Measurements from ENCODE around the gene UBE2E2. TPM values are rescaled to one million over a fixed set of nuclear protein-coding genes. Genes with fewer than 3 reads are reported as not detected.

Gene UBE2E2
- total RNA-seq, 1 donor from 2014 or later, result 54.2 TPM

DNA sequence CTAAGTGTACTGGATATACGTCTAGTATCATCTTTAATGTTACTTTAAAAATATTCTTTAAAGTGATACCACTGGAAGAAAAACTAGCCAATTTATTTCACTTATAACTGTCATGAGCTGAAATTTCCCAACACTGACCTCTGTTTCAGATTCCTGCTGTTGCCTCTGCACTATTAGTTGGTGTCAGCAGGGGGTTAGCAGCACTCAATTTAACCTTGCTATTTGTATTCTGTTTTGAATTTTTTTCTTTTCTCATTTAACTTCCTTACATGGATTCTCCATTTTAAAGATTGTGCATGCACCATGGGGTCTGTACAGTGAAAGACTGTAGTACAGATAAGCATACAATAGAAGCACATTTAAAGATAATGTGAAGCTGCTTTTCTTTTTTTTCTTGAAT lies 169.2 kb downstream of the UBE2E2 start:
- DNase-seq (ENCODE audit: low spot score in 2 of 2), result no peak
- FAIRE-seq, result no peak

DNA sequence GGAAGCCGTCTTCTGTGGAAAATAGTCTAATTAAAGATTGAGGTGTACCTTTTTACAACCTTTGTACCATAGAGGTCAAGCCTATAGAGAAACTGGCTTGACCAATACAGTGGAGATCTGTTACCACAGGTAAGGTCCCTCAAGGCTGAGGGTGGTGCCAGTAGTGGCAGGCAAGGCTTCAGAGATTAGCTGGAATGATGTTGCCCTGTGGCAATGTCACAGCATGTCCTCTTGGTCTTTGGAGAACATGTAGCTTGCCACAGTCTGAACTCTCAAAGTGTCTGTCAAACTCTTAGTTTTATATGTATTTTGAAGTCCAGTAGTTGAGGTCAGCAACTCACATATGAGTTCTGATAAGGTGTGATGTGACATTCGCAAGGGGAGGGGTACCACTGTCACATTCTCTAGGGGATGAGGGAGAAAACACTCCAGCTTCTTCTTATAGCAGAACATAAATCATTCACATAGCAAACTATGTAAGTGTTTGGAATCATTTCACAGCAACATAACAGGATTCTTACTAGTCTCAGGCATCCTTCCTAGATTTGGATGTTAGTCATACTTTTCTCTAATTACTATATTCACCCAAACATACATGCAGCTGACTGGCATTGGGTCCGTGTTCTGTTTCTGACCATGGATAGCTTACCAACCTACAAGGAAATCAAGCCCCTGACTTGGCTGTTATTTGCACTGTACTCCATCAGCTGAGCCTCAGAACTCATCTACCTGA lies 173.6 kb downstream of the UBE2E2 start:
- FAIRE-seq (no peak), DNase-seq (ENCODE audit: low spot score in 2 of 2) (no peak)

DNA sequence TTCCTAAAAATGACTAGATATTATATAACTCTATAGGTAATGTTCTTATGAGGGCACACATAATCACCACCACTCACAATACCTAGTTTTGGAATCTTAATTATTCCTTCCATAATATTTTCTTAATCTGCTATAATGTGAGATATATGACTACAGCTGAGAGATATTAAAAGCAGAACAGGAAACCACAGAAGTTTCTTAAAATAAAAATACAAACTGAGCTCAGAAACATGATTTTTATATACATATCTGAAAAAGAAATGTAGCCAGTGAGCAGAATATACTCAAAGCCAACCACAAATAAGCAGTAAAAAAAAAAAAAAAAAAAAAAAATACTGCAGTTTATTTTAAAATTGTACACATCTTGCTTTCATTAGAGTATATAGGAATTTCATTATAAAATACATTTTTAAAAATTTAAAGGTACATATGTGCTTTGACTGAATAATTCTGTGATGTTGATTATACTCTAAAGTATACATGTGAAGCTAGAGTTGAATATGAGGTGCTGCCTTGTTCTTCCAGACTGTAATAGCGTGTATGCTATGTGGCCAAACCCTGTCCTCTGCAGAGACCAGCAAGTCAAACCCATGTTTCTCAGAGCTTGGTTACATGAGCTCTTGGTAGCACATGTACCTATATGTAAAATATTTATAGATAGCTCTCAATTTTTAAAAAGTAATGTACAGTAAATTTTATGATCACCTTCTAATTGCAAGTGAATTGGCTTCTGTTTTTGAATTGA lies 175.0 kb downstream of the UBE2E2 start:
- no peak for DNase-seq (ENCODE audit: low spot score in 2 of 2)
- no peak for FAIRE-seq

DNA sequence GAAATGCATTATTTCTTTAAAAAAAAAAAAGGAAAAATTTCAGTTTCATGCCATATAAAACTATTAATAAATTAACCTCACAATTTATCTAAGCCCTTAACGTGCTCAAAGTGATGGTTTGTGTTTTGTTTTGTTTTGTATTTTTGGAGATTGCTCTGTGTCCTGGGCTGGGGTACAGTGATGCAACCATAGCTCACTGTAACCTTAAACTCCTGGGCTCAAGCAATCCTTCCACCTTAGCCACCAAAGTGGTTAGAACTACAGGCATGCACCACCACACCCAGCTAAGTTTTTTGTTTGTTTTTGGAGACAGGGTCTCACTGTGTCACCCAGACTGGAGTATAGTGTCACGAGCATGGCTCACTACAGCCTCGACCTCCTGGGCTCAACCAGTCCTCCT lies 180.7 kb downstream of the UBE2E2 start:
- DNase-seq (ENCODE audit: low spot score in 2 of 2) (no peak), FAIRE-seq (no peak)

DNA sequence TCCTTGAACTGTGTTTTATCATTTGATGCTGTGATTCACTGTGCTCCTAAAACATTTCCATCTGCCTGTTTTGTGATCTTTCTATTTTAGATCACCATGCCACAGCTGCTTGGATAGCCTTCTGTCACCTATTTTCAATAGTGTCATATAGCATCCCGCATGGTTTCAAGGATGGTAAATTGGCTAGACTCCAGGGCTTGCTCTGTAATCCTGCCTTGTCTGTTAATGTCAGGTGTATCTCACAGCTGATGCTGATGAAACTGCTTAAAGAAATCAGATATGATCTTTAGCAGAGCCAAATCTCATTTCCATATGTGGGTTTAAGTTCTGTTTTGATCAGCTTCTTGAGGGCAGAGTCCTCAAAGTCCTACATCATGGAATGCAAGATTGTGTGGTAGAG lies 182.2 kb downstream of the UBE2E2 start:
- DNase-seq (ENCODE audit: low spot score in 2 of 2), result no peak
- no peak for FAIRE-seq

DNA sequence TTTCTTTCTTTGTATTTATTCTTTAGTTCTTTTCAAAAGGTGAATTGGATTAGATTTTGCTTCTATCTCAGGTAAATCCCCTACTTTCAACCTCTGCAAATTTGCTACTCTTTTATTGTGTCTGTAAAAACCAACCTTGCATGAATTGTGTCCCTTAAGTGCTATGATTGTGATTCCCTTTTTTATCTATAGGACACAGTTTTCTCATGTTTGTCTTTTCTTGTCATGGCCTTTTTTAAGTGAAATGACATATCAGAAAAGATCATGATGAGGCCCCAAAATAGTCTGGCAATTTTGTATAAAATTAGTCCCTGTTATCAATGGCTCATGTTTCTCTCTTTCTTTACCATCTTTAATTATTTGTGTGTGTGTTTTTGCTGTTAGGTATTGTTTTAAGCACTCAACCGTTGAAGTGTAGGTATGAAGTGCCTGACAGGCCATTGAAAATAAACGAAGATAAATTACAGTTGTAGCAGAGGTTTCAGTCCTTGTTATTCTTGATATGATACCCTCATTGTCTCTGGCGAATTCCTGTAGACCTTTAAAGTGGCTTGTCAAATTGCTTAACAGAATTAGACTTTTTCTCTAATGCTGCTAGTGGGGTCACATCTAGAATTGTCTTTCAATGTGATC lies 184.3 kb downstream of the UBE2E2 start:
- DNase-seq (ENCODE audit: low spot score in 2 of 2) (no peak), FAIRE-seq (no peak)

DNA sequence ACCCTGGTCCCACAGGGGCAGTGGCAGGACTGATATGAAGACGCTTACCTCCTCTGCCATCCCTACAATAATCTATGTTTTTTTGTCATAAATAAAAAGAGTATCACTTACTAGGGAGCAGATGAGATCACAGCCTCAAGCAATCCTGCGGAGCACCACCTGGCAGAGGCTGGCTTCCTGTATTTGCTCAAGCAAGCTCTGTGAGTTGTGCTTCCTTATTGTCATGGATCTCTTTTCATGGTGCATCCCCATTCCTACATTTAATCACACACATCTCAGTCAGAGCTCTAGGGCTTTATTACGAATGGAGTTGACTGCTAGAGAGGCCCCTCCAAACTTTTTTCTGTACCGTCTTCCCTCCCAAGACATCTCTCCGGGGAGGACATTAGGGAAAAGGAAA lies 186.0 kb downstream of the UBE2E2 start:
- no peak for DNase-seq (ENCODE audit: low spot score in 2 of 2)
- FAIRE-seq, result no peak

DNA sequence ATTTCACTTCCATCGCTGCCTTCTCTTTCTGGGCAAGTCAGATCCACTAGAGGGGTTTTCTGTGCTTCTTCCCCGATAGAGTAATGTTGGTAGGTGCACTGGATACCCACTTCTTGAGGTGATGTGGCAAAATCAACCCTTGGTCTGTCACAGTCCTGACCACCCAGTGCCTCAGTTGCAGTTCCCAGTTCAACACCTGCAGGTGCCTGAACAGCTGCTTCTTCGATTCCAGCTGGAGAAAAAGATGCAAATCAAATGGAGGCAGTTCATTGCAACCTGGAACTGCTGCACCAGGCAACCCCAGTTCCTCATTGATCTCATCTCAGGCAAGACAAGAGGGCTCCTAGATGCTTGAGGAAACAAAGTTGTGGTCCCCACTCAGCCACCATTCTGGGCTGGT lies 186.6 kb downstream of the UBE2E2 start:
- DNase-seq (ENCODE audit: low spot score in 2 of 2) (no peak), FAIRE-seq (no peak)

DNA sequence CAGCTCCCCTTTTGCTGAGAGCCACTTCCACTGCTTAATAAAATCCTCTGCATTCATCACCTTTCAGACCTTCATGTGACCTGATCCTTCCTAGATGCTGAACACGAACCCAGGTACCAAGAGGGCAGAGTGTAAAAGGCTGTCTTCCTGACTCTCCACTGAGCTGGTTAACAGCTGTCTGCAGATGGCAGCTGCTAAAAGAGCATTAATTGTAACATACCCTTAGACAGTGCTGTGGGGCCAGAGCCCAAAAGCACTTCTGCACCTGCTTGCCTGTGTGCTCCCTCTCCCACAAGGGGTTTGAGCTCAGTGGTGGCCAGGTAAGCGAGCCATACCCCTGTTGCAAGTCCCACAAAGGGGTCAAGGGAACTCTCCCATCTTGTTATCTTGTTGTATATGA lies 187.3 kb downstream of the UBE2E2 start:
- DNase-seq (ENCODE audit: low spot score in 2 of 2) (no peak), FAIRE-seq (no peak)

DNA sequence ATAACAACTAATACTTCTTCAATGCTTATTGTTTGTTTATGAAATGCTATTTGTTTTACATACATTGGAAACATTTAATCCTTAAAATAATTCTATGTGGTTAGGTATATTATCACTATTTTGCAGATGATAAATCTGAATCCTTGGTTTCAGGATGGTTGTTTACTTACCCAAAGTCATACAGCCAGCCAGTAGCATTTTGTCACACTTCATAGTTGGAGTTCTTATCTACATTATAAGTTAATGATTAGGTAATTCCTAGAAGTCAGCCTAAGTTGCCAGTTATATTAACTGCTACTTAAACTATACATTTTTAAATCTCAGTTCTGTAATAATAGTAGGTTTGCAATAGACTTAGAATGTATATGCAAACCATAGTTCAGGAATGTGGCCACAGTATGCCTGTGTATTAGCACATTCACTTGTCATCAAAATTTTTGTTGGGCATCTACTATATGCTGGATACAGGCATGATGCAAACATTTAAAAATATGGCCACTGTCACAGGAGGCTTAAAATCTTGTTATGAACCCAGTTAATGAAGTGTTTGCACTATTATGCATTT lies 187.9 kb downstream of the UBE2E2 start:
- peak; percentile 42 for FAIRE-seq

DNA sequence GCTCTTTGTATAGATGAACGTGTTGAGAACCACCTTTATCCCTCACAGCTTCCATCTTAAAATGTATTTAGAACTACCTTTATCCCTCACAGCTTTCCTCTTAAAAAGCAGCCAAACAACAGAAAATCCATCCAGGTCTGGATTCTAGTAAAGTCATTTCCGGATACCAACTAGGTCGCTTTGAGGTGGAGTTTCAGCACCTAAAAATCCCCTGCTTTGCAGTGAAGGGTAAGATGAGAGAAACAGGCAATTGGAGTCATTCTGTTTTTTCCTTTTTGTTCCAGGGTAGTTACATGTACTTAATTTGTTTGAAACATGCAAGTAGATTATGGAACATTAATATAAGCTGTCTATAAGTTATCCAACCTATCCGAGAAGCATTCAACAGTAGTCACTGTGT lies 192.0 kb downstream of the UBE2E2 start:
- FAIRE-seq (no peak), DNase-seq (ENCODE audit: low spot score in 2 of 2) (no peak)

More for the DNA sequence above, 187.9 kb downstream of the UBE2E2 start:
- no peak for DNase-seq (ENCODE audit: low spot score in 2 of 2)

DNA sequence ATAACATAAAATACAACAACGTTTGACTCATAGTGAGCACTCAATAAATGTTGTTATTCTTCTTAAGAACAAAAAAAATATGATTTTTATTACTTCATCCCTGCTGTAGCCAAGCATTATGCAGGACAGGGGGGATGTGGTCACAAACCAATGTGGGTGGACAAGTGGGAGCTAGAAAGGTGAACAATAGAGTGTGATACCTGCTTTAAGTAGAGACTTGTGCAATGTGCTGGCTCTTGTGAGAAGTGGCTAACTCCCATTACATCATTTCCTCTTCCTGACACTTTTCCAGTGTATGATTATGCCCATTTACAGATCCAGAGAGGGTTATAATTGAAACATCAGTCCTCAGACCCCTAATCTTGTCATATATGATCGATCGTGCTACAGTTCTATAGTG lies 193.6 kb downstream of the UBE2E2 start:
- no peak for DNase-seq (ENCODE audit: low spot score in 2 of 2)
- no peak for FAIRE-seq

DNA sequence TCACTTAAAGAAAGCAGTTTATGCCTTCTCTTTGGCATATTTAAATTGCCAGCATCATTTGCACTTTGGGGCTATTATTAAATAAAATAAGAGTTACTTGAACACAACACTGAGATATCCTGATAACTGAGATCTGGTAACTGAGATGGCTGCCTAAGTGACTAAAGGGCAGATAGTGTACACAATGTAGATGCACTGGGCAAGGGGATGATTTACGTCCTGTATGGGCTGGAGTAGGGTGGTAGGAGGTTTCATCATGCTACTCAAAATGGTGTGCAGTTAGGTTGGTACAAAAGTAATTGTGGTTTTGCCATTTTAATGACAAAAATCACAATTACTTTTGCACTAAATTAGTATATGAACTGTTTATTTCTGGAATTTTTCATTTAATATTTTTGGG lies 196.1 kb downstream of the UBE2E2 start:
- DNase-seq (ENCODE audit: low spot score in 2 of 2) (no peak), FAIRE-seq (no peak)

DNA sequence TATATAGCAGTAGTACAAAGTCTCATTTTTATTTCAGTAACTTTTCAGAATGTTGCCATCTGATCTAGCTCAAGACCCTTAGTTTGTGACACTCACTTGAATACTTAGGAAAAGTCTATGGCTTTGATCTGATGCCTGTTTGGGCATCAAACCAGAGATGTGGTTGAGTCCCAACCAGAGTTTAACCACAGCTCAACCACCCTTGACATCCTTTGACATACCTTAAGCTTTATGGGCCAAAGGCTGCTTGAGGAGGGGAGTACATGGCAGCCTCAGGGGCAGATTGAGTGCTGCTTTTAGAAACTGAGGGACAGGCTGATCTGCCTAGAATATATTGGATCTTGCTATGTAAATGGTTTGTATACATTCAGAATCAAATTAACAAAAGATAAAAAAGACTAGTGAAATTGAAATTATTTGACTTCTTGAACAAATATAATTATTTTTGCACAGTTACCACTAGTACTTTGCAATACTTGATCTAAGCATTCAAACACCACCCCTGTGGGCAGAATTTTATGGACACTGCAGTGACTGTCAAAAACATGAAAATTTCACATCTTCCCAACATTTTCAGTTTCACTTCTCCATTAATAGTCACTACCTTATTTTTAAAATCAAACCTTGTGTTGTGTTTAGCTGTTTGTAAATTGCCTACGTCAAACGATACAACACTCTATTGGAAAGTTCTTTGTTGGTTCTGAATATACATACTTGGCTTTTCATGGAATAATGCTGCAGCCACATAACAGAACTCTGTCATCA lies 199.8 kb downstream of the UBE2E2 start:
- DNase-seq (ENCODE audit: low spot score in 2 of 2), result no peak
- FAIRE-seq, result no peak

DNA sequence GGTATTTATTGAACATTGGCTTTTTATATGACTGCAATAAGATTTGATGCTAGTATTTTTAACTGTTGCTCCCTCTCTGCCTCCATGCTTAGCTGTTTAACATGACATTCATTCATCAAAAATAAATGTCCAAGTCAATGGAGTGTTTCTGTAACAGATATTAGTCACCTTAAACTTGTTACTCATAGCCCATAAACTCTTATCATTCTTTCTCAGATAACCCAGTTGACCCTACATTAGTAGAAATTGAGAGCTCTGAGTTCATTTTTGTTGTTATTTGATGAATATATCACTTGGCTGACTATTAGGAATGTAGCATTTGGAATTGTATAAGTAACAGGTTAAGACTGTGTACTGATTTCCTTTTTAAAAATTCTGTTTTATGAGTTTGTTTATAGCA lies 201.1 kb downstream of the UBE2E2 start:
- FAIRE-seq (no peak), DNase-seq (ENCODE audit: low spot score in 2 of 2) (no peak)

DNA sequence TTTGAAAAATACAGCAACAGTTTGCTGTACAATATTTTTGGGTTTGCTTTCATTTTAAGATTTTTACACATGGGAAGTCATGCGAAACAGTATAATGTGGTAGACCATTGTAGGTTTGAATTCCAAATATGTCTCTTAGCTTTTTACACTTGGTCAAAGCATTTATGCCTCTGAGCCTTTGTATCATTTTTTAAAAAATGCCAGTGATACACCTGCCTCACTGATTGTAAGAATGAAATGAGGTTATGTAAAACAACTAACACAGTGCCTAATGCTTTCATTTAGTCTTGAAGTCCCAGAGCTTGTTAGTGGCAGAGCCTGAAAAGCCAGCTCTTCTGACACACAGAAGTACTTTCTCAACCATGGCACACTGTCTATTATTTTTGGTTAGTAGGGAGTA lies 202.0 kb downstream of the UBE2E2 start:
- no peak for FAIRE-seq
- DNase-seq (ENCODE audit: low spot score in 2 of 2), result no peak

DNA sequence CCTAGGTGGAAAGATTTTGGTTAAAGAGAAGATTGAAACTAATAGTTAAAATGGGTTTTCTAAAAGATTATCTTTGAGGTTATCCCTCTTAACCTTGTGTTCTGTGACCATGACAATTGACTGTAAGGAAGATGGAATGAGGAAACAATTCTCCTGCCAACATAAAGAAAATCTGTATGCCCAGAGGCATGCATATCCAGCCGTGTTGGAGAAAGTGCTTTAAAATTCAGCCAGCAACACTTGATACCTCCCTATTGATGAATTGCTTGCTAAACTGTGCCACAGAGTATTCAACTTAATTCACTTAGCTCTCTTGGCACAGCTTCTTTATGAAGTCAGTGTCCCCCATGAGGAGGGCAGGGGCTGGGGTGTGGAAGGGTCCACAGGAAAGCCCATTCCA lies 203.5 kb downstream of the UBE2E2 start:
- DNase-seq (ENCODE audit: low spot score in 2 of 2), result no peak
- FAIRE-seq, result no peak

DNA sequence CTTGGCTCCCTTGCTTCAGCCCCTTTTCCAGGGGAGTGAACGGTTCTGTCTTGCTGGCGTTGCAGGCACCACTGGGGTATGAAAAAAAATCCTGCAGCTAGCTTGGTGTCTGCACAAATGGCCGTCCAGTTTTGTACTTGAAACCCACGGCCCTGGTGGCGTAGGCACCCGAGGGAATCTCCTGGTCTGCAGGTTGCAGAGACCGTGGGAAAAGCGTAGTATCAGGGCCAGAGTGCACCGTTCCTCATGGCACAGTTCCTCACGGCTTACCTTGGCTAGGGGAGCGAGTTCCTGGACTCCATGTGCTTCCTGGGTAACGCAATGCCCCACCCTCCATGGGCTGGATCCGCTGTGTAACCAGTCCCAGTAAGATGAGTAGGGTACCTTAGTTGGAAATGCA lies 214.9 kb downstream of the UBE2E2 start:
- DNase-seq (ENCODE audit: low spot score in 2 of 2), result no peak
- no peak for FAIRE-seq

DNA sequence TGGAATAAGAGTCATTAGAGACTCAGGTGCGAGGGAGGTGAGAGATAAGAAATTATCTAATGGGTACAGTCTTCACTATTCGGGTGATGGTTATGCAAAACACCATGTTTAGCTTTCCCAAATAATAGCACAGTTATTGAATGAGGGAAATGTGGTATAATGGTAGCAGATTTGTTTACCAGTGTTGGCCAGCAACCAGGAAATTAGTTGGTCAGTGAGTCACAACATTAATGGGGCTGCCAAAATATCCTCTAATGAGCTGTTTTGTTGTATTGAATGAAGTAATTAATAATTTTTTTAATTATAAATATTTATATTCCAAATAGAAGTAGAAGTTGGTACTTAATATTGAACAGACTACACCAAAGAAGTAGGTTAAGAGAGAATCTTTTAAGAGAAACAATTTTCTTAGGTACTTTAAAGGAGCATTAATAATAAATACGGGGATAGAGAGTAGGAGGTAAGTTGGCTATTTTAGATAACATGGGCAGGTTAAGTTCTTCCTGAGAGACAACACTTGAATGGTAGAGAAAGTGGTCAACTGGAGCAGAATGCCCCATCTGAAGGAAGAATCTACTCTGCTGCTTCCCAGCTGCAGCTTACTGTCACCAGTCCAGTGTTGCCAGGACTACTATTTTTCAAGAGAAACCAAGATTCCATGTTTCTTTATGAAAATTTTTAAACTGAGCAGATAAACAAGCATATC lies 218.8 kb downstream of the UBE2E2 start:
- DNase-seq (ENCODE audit: low spot score in 2 of 2) (no peak), FAIRE-seq (no peak)

DNA sequence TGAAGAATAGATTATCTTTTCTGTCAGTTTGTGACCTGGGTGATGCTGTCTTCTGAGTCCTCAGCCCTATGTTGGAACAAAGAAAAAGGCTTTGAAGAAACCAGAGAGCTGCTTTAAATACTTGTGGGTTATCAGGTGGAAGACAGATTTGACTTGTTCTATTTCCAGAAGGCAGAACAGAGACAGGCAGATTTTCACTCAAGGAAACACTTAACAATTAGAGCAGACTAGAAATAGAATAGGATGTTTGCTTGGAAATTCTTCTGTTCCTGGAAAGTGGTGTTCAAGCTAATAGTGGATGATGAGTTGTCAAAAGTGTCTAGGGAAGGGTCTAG lies 219.4 kb downstream of the UBE2E2 start:
- DNase-seq (ENCODE audit: low spot score in 2 of 2), result no peak
- FAIRE-seq, result no peak

Measured in frontal cortex (tissue), 4 donors.